ENCODE results near the gene RDH13.
A peak's percentile ranks its signal among the peaks of the same experiment; 100 is the strongest.

The RDH13 gene

GRCh38 chr19:55091126-55091910, 28.4 kb upstream of the RDH13 start:
- DNase-seq = no peak

- no peak for DNase-seq
These were observed 27.6 kb upstream of the RDH13 start for GRCh38 chr19:55090564-55090963.

- no peak for DNase-seq
These were observed 26.5 kb upstream of the RDH13 start for GRCh38 chr19:55089342-55089944.

GRCh38 chr19:55088543-55089341, 25.8 kb upstream of the RDH13 start:
- DNase-seq = peak; percentile 43 to 58

- DNase-seq = no peak
These were observed 25.1 kb upstream of the RDH13 start for GRCh38 chr19:55088021-55088451.

GRCh38 chr19:55087542-55087901, 24.6 kb upstream of the RDH13 start:
- no peak for DNase-seq

GRCh38 chr19:55086730-55087541, 24.0 kb upstream of the RDH13 start:
- peak; percentile 53 to 71 for DNase-seq

GRCh38 chr19:55085923-55086715, 23.2 kb upstream of the RDH13 start:
- no peak for DNase-seq

GRCh38 chr19:55084416-55084815, 21.5 kb upstream of the RDH13 start:
- no peak for DNase-seq

GRCh38 chr19:55083004-55083850, 20.3 kb upstream of the RDH13 start:
- DNase-seq = no peak

GRCh38 chr19:55082020-55082851, 19.3 kb upstream of the RDH13 start:
- DNase-seq = no peak

- no peak for DNase-seq
These were observed 18.7 kb upstream of the RDH13 start for GRCh38 chr19:55081770-55082019.

- DNase-seq = peak; percentile 54 to 57
These were observed 18.2 kb upstream of the RDH13 start for GRCh38 chr19:55080968-55081769.

GRCh38 chr19:55080121-55080967, 17.4 kb upstream of the RDH13 start:
- peak; percentile 63 to 71 for DNase-seq

GRCh38 chr19:55079400-55080038, 16.6 kb upstream of the RDH13 start:
- no peak for DNase-seq

- no peak for DNase-seq
These were observed 16.0 kb upstream of the RDH13 start for GRCh38 chr19:55078996-55079395.

- no peak for DNase-seq
These were observed 14.2 kb upstream of the RDH13 start for GRCh38 chr19:55077106-55077505.

- no peak for DNase-seq
These were observed 13.4 kb upstream of the RDH13 start for GRCh38 chr19:55076321-55076720.

Measured in NCI-H187 (cell line).